OCI-LY1 (cell line): Measurements from ENCODE around the gene ACOX1.

Source experiments
- H2AFZ ChIP-seq: fragments of 200-600 bp; sonication (generic), shearing (Covaris generic); 2 replicates; pipeline ENCODE4 v1.6.0; 2014; ENCODE audit warnings: antibody characterized with exemption, mild to moderate bottlenecking, low read length
- H3F3A ChIP-seq: fragments of 200-600 bp; sonication (generic), shearing (Covaris generic); 2 replicates; pipeline ENCODE4 v1.6.0; 2014; ENCODE audit warnings: mild to moderate bottlenecking, antibody characterized with exemption, low read length, moderate library complexity; ENCODE audit not compliant: insufficient read depth
- H3K27ac ChIP-seq: fragments of 200-600 bp; sonication (generic); 2 replicates; pipeline ENCODE4 v1.5.1; 2014; ENCODE audit warnings: low read length, mixed run types, mild to moderate bottlenecking, low read depth; ENCODE audit not compliant: poor library complexity, severe bottlenecking
- H3K27me3 ChIP-seq: fragments of 200-600 bp; sonication (generic); 2 replicates; pipeline ENCODE4 v1.6.0; 2014; ENCODE audit warnings: antibody characterized with exemption, mild to moderate bottlenecking, low read length, moderate library complexity; ENCODE audit not compliant: insufficient read depth
- H3K36me3 ChIP-seq: fragments of 200-600 bp; sonication (generic); 2 replicates; pipeline ENCODE4 v1.6.1; 2014; ENCODE audit warnings: mild to moderate bottlenecking, antibody characterized with exemption, low read length, moderate library complexity, mixed read lengths; ENCODE audit not compliant: insufficient read depth
- H3K4me1 ChIP-seq: fragments of 200-600 bp; sonication (generic); 2 replicates; pipeline ENCODE4 v1.5.1; 2014; ENCODE audit warnings: mild to moderate bottlenecking, low read length, moderate library complexity; ENCODE audit not compliant: insufficient read depth, severe bottlenecking
- H3K4me2 ChIP-seq: fragments of 200-600 bp; sonication (generic), shearing (Covaris generic); 2 replicates; pipeline ENCODE4 v1.6.1; 2014; ENCODE audit warnings: low read length
- H3K4me3 ChIP-seq: fragments of 200-600 bp; sonication (generic); 2 replicates; pipeline ENCODE4 v1.5.1; 2014; ENCODE audit warnings: low read length, low read depth, mild to moderate bottlenecking, mixed read lengths; ENCODE audit not compliant: poor library complexity, severe bottlenecking
- H3K79me2 ChIP-seq: fragments of 200-600 bp; shearing (Covaris generic); 2 replicates; pipeline ENCODE4 v1.6.1; 2016; ENCODE audit warnings: mixed run types, low read length, mixed read lengths; ENCODE audit not compliant: insufficient read depth
- H3K9ac ChIP-seq: fragments of 200-600 bp; sonication (generic), shearing (Covaris generic); 2 replicates; pipeline ENCODE4 v1.6.1; 2014; ENCODE audit warnings: mild to moderate bottlenecking, low read length, mixed read lengths
- H3K9me2 ChIP-seq: fragments of 200-600 bp; sonication (generic), shearing (Covaris generic); 2 replicates; pipeline ENCODE4 v1.6.1; 2014; ENCODE audit warnings: low read depth, mild to moderate bottlenecking, low read length, mixed read lengths
- H3K9me3 ChIP-seq: fragments of 200-600 bp; shearing (Covaris generic); 2 replicates; pipeline ENCODE4 v1.6.1; 2014; ENCODE audit warnings: low read length, mixed read lengths
- H4K20me1 ChIP-seq: fragments of 200-600 bp; sonication (generic), shearing (Covaris generic); 2 replicates; pipeline ENCODE4 v1.6.0; 2016; ENCODE audit warnings: mild to moderate bottlenecking, low read length; ENCODE audit not compliant: insufficient read depth
- EZH2 ChIP-seq: fragments of 200-600 bp; sonication (generic), shearing (Covaris generic); IDR thresholded peaks from 2 replicates; pipeline ENCODE4 v1.8.0; 2017; ENCODE audit warnings: borderline replicate concordance, mixed run types, mild to moderate bottlenecking, antibody characterized with exemption, low read length, moderate library complexity, mixed read lengths
- TF ChIP-seq, protein P1 (sequence below): fragments of 200-600 bp; sonication (generic), shearing (Covaris generic); IDR thresholded peaks from 2 replicates; pipeline ENCODE4 v1.5.1; 2017; ENCODE audit warnings: mild to moderate bottlenecking, antibody characterized with exemption, low read length, moderate library complexity, mixed read lengths

The ACOX1 gene

DNA sequence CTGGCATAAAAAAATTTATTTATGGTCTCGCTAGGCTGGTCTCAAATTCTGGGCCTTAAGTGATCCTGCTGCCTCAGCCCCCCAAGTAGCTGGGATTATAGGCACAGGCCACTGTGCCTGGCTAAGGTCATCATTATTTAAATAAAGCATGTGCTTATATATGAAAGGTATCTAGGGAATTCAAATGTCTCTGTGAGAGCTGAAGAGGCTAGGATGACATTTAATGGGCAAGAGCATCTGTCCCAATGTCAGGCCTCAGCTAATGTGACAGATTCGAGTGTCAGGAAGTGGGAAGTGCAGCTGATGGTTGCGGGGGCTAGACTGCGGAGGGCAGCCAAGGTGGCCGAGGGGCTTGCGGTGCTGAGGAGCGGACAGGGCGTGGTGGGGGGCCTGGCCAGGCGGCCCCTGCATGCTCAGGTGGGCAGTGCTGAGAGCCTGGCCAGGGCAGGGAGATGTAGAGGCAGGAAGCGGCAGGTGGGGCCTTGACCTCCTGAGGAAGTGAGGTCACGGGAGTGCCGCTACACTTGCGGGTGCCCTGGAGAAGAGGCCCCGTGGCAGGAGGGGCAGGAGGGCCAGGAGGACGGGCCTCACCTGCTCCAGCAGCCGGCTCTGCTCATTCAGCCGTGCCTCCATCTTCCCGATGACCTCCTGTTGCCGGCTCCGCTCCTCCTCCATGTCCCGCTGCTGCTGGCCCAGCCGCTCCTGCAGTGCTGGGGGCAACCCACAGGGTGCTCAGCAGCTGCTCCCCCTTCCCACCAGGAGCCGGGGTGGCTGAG is 61.6 kb downstream of the ACOX1 start:
- Histone ChIP-seq H3K9me3 (no peaks in the 10 kb centered on the region), H3K36me3 (peaks cover 21% of the 10 kb centered on the region), H3F3A (no peaks in the 10 kb centered on the region), H4K20me1 (no peaks in the 10 kb centered on the region), H3K4me3 (no peak overlapping the region), H2AFZ (no peak overlapping the region), H3K27ac (no peak overlapping the region), H3K79me2 (no peaks in the 10 kb centered on the region), H3K9ac (no peak overlapping the region), H3K4me1 (peaks cover 7% of the 10 kb centered on the region), H3K4me2 (no peak overlapping the region), H3K9me2 (no peaks in the 10 kb centered on the region), H3K27me3 (no peaks in the 10 kb centered on the region)
- no peak for TF ChIP-seq EZH2
- TF ChIP-seq, protein P1, sequence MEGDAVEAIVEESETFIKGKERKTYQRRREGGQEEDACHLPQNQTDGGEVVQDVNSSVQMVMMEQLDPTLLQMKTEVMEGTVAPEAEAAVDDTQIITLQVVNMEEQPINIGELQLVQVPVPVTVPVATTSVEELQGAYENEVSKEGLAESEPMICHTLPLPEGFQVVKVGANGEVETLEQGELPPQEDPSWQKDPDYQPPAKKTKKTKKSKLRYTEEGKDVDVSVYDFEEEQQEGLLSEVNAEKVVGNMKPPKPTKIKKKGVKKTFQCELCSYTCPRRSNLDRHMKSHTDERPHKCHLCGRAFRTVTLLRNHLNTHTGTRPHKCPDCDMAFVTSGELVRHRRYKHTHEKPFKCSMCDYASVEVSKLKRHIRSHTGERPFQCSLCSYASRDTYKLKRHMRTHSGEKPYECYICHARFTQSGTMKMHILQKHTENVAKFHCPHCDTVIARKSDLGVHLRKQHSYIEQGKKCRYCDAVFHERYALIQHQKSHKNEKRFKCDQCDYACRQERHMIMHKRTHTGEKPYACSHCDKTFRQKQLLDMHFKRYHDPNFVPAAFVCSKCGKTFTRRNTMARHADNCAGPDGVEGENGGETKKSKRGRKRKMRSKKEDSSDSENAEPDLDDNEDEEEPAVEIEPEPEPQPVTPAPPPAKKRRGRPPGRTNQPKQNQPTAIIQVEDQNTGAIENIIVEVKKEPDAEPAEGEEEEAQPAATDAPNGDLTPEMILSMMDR: no peak

DNA sequence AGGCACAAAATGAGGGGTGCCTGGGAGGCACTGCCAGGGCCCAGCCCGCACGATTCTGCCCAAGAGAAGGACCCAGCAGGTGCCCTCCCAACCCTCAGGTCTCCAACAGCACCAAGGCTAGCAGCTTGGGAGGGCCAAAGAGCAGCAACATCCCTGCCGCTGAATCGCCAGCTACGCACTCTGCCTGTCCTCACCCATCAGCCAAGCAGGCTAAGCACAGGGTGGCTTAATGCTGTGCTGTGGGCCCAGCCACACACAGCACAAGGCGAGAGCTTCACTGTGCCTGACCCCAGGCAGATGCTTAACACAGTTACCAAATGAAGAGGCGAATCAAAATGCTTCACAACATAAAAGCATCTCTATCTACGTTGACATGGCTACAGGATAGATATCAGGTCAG is 63.7 kb downstream of the ACOX1 start:
- Histone ChIP-seq H3K9me2 (no peaks in the 10 kb centered on the region), H2AFZ (no peak overlapping the region), H3F3A (0 out of 2 replicates have a peak, but pooled peaks cover 5% of the 10 kb centered on the region), H3K4me1 (peaks cover 28% of the 10 kb centered on the region), H3K27me3 (no peaks in the 10 kb centered on the region), H3K9ac (no peak overlapping the region), H3K9me3 (no peaks in the 10 kb centered on the region), H3K4me3 (no peak overlapping the region), H3K4me2 (no peak overlapping the region), H3K27ac (no peak overlapping the region), H3K36me3 (peaks cover 19% of the 10 kb centered on the region), H4K20me1 (no peaks in the 10 kb centered on the region), H3K79me2 (no peaks in the 10 kb centered on the region)
- TF ChIP-seq, protein P1: no peak
- no peak for TF ChIP-seq EZH2

DNA sequence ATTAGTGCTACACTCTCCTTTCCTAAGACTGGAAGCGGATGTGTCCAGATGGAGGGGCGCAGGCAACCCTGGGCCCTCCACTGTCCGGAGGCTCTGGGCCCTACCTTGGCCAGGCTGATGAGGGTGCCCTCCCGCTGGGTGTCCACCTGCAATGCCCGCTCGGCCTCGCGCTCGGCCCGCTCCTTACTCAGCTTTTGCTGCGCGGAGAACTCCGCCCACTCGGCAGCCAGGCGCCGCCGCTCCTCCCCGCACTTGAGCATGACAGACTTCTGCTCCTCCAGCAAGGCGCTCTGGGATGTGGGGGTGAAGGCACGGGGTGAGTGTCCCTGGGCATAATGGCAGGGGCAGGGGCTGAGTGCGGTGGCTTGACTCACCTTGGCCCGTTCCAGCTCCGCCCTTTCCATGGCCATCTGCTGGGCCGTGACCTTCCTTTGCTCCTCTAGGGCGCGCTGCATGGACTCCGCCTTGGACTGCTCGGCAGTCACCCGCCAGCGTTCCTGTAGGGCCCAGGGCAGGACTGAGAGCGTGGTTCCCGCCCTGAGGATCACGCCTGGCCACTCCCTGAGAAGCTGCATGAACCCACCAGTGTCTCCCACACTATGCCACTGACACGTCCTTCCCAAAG is 64.2 kb downstream of the ACOX1 start:
- Histone ChIP-seq H3F3A (0 out of 2 replicates have a peak, but pooled peaks cover 5% of the 10 kb centered on the region), H3K4me2 (no peak overlapping the region), H3K27ac (no peak overlapping the region), H3K4me1 (peaks cover 33% of the 10 kb centered on the region), H3K9me2 (no peaks in the 10 kb centered on the region), H2AFZ (no peak overlapping the region), H4K20me1 (no peaks in the 10 kb centered on the region), H3K9ac (no peak overlapping the region), H3K36me3 (peaks cover 19% of the 10 kb centered on the region), H3K27me3 (no peaks in the 10 kb centered on the region), H3K4me3 (no peak overlapping the region), H3K9me3 (no peaks in the 10 kb centered on the region), H3K79me2 (no peaks in the 10 kb centered on the region)
- TF ChIP-seq, protein P1: no peak
- TF ChIP-seq EZH2: no peak
